NCI-H524 (cell line): ENCODE measurements around the gene SETX.
A peak's percentile ranks its signal among the peaks of the same experiment; 100 is the strongest.
"Not testable (repeated sequence)": the region's sequence is repeated elsewhere in the genome, so short reads cannot be mapped to it uniquely, and the experiment has no call there.

ENCODE experiments used
- DNase-seq, 2 experiments: peaks; one replicate each; lab custom pipeline; 2025; lab: John Stamatoyannopoulos, UW

The SETX gene, protein sequence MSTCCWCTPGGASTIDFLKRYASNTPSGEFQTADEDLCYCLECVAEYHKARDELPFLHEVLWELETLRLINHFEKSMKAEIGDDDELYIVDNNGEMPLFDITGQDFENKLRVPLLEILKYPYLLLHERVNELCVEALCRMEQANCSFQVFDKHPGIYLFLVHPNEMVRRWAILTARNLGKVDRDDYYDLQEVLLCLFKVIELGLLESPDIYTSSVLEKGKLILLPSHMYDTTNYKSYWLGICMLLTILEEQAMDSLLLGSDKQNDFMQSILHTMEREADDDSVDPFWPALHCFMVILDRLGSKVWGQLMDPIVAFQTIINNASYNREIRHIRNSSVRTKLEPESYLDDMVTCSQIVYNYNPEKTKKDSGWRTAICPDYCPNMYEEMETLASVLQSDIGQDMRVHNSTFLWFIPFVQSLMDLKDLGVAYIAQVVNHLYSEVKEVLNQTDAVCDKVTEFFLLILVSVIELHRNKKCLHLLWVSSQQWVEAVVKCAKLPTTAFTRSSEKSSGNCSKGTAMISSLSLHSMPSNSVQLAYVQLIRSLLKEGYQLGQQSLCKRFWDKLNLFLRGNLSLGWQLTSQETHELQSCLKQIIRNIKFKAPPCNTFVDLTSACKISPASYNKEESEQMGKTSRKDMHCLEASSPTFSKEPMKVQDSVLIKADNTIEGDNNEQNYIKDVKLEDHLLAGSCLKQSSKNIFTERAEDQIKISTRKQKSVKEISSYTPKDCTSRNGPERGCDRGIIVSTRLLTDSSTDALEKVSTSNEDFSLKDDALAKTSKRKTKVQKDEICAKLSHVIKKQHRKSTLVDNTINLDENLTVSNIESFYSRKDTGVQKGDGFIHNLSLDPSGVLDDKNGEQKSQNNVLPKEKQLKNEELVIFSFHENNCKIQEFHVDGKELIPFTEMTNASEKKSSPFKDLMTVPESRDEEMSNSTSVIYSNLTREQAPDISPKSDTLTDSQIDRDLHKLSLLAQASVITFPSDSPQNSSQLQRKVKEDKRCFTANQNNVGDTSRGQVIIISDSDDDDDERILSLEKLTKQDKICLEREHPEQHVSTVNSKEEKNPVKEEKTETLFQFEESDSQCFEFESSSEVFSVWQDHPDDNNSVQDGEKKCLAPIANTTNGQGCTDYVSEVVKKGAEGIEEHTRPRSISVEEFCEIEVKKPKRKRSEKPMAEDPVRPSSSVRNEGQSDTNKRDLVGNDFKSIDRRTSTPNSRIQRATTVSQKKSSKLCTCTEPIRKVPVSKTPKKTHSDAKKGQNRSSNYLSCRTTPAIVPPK (N-terminal part only)

DNA sequence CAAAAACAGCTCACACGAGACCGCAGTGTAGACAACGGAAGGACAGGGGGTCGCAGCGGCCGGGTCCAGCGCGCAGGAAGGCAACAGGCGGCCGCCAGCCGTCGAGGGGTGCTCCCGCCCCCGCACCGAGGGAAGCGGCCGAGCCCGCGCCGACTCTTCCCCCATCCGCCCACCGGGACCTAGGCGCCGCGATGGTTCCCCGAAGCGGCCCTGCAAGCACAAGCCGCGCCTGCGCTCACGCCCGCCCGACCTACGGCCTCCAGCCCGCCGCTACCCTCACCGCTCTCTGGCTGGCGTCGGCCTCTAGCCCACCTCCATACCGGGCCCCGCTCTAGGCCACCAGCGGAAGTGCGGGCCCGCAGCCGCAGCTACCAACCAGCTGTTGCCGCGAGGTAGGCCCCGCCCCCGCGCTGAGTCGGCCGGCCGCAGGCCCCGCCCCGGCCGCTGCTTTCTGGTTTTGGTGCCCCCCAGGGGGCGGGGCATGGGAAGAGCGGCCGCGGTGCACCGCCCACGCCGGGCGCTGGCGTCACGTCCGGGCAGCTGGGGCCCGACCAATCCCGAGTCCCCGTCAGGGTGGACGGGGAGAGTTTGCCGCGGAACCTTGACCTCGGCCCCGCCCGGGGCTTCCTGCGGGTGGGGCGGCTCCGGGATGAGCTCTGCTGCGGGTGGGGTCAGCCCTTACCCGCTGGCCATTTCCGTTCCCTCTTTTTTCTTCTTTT, at the start of gene SETX:
SETX (minus strand) TSS at position 350 of the 719 bp plus-strand sequence. CDS start 5,558 bp downstream, outside the sequence.
- DNase-seq: peak; percentile 97 to 99

DNA sequence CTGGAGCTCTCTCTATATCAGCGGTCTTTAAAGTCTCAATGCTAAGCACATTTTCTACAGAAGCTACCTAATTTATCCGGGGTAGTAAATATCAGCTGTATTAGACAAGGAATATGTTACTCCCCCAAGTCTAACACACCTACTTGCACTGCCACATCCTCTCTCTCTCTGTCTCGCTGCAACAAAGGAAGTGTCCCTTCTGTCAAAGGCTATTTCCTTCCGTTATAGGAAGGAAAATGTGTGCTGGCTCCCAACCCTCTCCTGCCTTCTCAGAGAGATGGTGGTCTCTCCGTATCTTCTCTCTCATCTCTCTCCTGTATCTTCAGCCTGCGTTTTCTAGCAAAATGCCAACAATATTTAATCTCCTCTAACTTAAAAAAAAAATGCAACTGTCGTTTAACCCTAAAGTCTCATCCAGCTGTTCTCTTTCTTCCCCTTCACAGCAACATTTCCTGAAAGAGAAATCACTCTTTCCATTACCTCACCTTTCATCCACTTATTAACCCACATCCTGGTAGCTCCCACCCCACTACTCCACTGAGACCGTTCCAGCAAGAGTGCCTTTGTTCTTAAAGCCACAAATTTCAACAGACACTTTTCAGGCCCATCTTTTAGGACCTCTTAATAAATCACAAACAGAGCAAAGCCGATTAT, 49.6 kb upstream of the SETX start:
- DNase-seq: no peak

DNA sequence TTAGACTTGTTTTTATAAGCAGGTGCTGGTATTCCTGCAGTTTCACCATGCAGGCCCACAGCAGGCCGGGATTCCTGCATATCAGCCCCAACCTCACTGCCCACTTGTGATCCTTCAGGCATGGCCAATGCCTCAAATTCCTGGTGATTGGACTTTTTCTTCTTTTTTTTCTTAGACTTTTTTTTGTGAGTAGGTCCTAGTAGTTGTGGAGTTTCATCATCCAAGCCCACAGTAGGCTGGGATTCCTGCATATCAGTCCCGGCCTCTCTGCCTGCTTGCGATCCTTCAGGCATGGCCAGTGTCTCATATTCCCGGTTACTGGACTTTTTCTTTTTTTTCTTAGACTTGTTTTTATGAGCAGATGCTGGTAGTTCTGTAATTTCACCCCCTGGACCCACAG, 47.0 kb upstream of the SETX start:
- DNase-seq: no peak

DNA sequence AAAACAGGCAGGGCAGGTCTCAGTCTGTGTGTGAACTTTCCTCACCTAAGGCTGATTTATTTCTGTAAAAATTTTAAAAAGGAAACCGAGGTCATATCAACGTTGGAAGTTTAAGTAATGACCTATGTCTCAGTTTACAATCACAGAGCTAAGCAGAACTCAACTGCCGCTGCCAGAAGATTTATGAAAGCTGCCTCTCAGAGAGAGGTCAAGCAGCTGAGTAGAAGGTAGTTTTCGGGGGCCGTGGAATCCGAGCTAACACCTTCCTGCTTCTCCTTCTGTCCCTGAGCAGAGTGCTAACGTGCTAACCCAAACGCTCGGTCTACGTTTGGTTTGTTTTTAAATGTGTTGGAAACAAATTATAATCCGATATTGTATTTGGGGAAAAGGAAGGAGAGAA, 40.8 kb upstream of the SETX start:
- DNase-seq: no peak

DNA sequence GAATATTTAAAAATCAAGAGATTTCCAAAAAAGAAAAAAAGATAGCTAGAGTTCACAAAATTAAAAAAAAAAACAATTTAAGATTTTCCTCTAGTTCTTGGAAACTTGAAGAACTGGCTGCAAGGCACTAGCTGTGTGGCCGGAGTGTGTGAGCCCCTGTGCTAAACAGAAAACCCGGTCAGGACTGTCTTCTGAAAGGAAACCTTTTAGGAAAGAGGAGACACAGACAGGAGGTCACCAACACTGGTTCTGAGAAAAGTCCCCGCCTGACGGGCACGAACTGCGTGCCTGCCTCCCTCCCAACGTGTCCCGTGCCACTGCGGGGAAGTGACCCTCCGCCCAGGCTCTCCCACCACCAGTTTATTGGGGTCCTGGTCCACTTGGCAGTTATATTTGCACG, 36.7 kb upstream of the SETX start:
- no peak for DNase-seq

DNA sequence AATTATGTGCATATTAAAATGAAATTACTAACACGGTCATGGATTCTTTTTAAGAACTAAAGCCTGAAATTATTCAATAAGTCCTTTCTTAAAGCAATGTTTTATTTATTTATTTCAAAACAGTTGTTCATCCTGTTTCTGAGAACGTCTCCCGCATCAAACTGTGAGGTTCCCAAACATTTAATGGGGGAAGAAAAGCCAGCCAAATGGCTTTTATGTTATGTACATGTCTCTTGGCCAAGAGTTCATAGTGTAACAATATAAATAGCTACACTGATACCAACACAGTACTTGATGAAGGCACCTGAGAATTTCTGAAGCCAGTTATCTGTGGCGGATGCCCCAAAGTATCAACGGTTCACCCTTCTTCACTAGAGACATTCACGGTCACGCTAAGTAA, 36.2 kb upstream of the SETX start:
- DNase-seq: no peak

DNA sequence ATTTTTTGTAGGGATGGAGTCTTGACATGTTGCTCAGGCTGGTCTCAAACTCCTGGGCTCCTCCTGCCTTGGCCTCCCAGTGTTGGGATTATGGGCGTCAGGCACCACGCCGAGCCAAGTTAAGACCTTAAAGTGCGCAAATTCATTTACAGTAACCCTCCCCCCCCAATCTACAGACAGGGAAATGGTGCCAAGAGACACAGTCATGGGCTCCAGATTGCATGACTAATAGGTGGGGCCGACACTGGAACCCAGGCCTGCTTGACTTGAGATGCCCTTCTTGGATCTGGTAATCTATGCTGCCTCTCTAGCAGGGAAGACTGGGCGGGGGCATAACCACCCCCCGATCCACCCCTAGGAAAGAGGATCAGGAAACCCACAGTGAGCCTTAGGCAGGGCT, 32.3 kb upstream of the SETX start:
- DNase-seq: no peak

DNA sequence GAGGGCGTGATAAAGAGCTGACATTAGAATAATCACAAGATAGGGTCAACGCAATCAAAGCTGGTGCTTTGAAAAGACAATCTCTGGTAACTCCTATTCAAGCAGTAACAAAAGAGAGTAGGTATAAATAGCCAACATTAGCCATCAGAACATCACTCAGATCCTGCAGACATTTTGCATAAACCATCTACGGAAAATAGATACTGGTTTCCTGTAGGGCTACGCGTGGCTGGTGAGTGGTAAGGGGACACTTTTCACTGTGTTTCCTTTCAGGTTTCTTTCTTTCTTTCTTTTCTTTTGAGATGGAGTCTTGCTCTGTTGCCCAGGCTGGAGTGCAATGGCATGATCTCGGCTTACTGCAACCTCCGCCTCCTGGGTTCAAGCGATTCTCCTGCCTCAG, 29.6 kb upstream of the SETX start:
- DNase-seq: no peak

DNA sequence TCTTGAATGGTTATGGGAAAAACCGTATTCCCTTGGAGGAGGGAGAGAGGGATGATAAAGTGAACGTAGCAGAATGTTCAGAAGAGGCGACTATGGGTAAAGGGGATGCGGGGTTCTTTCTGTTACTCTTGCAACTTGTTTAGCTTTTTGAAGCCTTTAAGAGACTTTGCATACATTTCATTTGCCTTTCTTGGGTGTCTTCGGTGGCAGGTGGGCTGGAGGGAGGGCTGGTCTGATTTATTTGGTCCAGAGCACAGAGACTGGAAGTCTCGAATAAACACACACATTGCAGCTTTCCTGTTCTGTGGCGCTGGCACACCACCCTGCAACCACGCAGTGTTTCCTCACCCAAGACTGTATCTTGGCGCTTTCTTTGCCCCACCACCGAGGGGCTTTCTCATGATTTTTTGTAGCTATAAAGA, 28.7 kb upstream of the SETX start:
- no peak for DNase-seq

DNA sequence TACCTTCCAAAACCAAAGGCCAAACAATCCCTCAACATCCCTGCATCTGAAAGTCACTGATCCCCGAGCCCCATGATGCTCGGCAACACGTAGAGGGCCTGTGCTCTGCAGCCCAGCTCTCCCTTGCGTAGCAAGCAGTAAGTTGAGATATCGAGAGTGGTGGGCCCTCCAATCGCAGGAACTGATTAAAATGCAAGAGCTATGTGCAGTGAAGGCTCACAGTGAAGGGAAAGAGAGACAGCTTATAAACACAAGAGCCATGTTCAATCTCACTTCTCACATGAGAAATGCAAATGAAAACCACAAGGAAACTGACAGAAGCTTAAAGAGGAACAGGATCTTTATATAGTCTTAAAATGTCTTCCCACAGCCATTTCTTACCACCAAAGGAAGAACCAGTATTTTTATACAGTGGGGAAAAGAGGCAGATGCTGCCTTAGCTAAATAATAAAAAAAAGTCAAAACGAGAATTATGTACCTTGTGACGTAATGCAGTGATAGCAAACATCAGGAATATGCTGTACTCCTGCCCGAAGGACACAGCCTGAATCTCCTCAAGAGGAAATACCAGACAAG, 27.3 kb upstream of the SETX start:
- no peak for DNase-seq

DNA sequence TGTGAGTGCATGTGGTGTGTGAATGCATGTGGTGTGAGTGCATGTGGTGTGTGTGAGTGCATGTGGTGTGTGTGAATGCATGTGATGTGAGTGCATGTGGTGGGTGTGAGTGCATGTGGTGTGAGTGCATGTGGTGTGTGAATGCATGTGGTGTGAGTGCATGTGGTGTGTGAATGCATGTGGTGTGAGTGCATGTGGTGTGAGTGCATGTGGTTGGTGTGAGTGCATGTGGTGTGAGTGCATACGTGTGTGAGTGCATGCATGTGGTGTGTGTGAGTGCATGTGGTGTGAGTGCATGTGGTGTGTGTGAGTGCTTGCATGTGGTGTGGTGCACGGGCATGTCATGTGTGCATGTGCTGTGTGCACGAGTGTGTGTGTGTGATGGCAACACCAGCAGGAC, 23.6 kb upstream of the SETX start:
- DNase-seq: not testable (repeated sequence)

DNA sequence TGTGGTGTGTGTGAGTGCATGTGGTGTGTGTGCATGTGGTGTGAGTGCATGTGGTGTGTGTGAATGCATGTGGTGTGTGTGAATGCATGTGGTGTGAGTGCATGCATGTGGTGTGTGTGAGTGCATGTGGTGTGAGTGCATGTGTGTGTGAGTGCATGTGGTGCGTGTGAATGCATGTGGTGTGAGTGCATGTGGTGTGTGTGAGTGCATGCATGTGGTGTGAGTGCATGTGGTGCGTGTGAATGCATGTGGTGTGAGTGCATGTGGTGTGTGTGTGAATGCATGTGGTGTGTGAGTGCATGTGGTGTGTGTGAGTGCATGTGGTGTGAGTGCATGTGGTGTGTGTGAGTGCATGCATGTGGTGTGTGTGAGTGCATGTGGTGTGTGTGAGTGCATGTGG, 23.0 kb upstream of the SETX start:
- DNase-seq: not testable (repeated sequence)

DNA sequence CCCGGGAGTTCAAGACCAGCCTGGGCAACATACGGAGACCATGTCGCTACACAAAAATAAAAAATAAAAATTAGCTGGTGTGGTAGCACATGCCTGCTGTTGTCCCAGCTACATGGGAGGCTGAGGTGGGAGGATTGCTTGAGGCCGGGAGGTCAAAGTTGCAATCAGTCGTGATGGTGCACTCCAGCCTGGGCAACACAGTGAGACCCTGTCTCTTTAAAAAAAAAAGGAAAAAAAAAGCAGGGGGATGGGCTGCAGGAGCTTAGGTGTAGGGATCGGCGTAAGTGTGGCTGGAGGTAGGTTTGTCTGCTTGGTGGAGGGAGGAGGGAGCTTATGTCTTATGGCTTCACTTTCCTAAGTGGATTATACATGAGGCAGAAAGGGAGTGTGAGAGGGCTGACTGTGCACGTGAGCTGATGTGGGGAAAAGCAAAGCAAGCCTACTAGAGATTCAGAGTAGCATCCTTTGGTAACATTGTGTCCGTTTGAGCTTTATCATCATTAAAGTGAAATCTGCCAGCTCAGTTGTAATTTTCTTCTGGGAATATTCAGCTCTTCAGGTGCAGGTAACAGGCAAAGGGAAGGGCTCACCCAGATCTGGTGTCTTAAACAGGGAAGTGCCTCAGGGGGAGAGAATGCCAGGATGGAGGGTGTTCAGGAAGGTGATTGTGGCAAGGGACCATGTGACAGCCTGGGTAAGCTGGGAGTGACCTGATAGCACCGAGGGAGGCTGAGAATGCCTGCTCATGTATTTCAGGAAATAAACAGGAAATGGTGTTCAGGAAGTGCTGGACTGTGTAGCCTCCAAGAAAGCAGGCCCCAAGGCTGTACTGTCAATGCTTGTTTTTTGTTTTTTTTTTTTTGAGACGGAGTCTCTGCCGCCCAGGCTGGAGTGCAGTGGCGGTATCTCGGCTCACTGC, 17.6 kb upstream of the SETX start:
- no peak for DNase-seq

DNA sequence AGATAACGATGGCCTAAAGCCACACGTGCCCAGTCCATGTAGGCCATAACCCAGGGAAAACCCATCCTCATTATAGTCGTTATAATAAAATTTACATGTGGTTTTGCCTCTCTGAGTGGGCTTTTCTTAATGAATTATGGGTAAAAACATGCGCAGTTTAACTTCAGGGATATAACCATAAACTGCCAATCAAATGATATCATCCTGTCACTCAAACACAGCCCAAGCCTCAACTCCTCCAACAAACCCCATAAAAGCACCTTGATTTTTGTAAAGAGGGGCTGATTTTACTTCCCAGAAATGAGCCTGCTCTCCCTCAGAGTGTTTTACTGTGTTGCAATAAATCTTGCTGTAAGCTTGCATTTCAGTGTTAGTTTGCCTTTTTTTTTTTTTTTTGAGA, 15.8 kb upstream of the SETX start:
- no peak for DNase-seq

DNA sequence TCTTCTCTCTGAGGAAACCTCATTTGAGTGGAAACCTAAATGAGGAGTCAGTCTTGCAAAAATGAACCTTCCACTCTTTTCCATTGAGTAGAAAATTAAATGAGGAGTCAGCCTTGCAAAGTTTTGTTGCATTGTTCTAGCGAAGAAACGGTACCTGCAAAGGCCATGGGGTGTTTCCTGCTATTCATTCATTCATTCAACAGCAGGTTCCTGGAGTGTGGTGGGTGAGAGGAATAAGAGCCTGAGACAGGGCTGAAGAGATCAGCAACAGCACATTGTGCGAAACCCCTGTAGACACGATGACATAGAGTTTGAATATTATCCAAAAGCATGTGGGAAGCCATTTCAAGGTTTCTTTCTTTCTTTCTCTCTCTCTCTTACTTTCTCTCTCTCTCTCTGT, 14.6 kb upstream of the SETX start:
- no peak for DNase-seq

DNA sequence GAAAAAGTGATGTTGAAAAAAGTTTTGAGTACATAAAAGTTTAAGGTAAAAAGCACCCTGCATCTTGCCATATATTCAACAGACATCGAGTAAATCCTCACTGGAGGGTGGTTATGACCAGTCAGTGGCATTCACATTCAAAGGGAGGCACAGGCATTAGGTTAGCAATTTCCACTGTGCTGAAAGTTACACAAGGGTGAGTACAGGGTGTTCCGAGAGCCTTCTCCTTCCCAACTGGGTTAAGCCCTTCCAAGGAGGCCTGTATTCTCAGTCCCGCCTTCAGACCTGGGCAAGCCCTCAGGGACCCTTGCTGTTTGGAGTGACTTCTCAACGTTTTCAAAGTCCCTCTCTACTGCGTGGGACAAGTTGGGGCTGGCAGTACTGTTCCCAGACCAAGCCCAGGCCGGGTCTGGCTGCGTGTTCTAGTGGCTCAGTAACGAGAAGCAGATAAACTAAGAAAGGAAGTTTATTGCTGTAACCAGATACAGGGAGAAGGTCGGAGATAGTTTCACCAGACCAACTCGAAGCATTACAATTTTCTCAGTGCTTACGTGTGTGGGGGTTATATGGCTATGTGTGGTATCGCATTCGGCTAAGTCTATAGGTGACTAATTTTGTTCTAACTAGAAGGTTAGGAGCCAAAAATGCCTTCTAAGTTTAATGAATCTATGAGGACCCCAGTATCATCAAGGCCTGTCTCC, 13.0 kb upstream of the SETX start:
- DNase-seq: no peak

DNA sequence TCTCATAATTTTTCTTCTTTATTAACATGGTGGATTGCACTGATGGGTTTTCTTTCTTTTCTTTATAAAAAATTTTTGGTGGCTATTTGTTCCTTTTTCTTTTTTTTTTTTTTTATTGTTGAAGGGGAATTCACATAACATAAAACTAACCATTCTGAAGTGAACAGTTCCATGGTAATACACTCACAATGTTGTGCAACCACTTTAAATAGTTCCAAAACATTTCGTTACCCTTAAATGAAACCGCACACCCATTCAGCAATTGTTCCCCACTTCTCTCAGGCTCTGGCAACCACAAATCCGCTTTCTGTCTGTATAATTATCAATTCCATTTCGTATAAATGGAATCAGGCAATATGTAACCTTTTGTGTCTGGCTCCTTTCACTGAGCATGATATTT, 11.7 kb upstream of the SETX start:
- DNase-seq: no peak

DNA sequence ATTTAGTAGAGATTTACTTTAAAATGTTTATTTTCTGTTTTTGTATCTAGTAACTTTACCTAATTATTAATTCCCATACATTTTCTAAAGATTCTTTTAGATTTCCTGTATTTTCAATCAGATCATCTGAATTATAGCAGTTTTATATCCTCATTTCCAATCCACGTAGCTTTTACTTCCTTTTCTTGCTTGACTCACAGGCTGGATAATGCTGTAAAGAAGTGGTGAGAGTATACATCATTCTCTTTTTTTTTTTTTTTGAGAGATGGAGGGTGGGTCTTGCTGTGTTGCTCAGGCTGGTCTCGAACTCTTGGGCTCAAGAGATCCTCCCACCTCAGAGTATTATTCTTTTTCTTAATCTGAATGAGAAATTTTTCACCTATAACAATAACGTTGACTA, 11.2 kb upstream of the SETX start:
- no peak for DNase-seq

DNA sequence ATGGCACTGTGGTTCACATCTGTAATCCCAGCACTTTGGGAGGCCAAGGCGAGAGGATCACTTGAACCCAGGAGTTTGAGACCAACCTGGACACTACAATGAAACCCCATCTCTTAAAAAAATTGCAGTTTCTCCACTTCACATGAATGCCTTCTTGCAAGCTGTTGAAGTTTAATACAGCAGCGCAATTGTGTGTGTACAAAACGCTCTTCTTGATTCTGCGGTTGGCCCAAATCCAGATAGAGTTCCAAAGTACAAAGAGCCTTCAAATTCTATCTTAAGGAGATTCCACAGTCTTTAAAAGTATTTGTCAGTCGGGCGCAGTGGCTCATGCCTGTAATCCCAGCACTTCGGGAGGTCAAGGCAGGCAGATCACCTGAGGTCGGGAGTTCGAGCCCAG, 9.3 kb upstream of the SETX start:
- DNase-seq: no peak
